WTC11 (cell line): Measurements from ENCODE around the gene UEVLD. TPM values are rescaled to one million over a fixed set of nuclear protein-coding genes. Genes with fewer than 3 reads are reported as not detected.

Source experiments
- ATAC-seq: fragments of 200-7000 bp; cut with Tn5 transposase; 2 replicates; pipeline ENCODE4 v1.10.0; 2021; ENCODE audit warnings: mild to moderate bottlenecking, moderate library complexity
- CTCF ChIA-PET: fragments of 300-600 bp; sonication (Branson Sonifier 250); formaldehyde crosslinking; loops from one replicate; lab custom pipeline; 2021; ENCODE audit warnings: antibody characterized with exemption; lab: Charles Lee
- POLR2A ChIA-PET: fragments of 350-600 bp; sonication (Branson Sonifier 250); formaldehyde crosslinking; loops from one replicate; lab custom pipeline; 2021; ENCODE audit warnings: antibody characterized with exemption; lab: Charles Lee
- DNase-seq: peaks from one replicate; pipeline ENCODE4 v3.0.0; 2021; ENCODE audit warnings: low spot score
- H3K27ac Mint-ChIP-seq: 2 replicates; pipeline ENCODE4 v1.8.0; 2021; ENCODE audit warnings: mixed read lengths
- H3K27me3 Mint-ChIP-seq: 2 replicates; pipeline ENCODE4 v1.8.0; 2021; ENCODE audit warnings: low read depth, mild to moderate bottlenecking, moderate library complexity, mixed read lengths
- H3K36me3 Mint-ChIP-seq: 2 replicates; pipeline ENCODE4 v1.8.0; 2021; ENCODE audit warnings: mixed read lengths
- H3K4me1 Mint-ChIP-seq: 2 replicates; pipeline ENCODE4 v1.8.0; 2022; ENCODE audit warnings: mixed read lengths
- H3K4me3 Mint-ChIP-seq: 2 replicates; pipeline ENCODE4 v1.8.0; 2021; ENCODE audit warnings: mild to moderate bottlenecking, moderate library complexity, mixed read lengths
- H3K9me3 Mint-ChIP-seq: 2 replicates; pipeline ENCODE4 v1.8.0; 2021; ENCODE audit warnings: mixed read lengths
- CREM ChIP-seq: sonication (generic); formaldehyde crosslinking; IDR thresholded peaks from 2 replicates; pipeline ENCODE4 v1.8.1; 2022; ENCODE audit warnings: mild to moderate bottlenecking, missing genetic modification reagents, moderate library complexity
- EMX1 ChIP-seq: fragments of 250-450 bp; sonication (Bioruptor Pico); IDR thresholded peaks from 2 replicates; pipeline ENCODE4 v1.8.0; 2021; ENCODE audit warnings: mild to moderate bottlenecking
- ETV6 ChIP-seq: sonication (generic); formaldehyde crosslinking; IDR thresholded peaks from 2 replicates; pipeline ENCODE4 v1.8.1; 2022; ENCODE audit warnings: mild to moderate bottlenecking, missing genetic modification reagents
- IRF2 ChIP-seq: sonication (generic); formaldehyde crosslinking; IDR thresholded peaks from 2 replicates; pipeline ENCODE4 v1.8.0; 2022; ENCODE audit warnings: low read depth, missing genetic modification reagents, borderline replicate concordance
- JAZF1 ChIP-seq: fragments of 250-450 bp; sonication (Bioruptor Pico); IDR thresholded peaks from 2 replicates; pipeline ENCODE4 v1.9.0; 2021; ENCODE audit warnings: moderate library complexity, mild to moderate bottlenecking, inconsistent platforms
- JUN ChIP-seq: sonication (generic); formaldehyde crosslinking; IDR thresholded peaks from 2 replicates; pipeline ENCODE4 v1.8.0; 2023; ENCODE audit warnings: mild to moderate bottlenecking, missing genetic modification reagents
- MXD4 ChIP-seq: fragments of 250-450 bp; sonication (Bioruptor Pico); IDR thresholded peaks from 2 replicates; pipeline ENCODE4 v1.8.0; 2021; ENCODE audit warnings: mild to moderate bottlenecking, moderate library complexity, borderline replicate concordance
- NFYB ChIP-seq: sonication (generic); formaldehyde crosslinking; conservative IDR thresholded peaks from 2 replicates; pipeline ENCODE4 v1.8.0; 2022; ENCODE audit warnings: low read depth, missing genetic modification reagents
- TEAD1 ChIP-seq: sonication (generic); formaldehyde crosslinking; IDR thresholded peaks from 2 replicates; pipeline ENCODE4 v1.8.0; 2022; ENCODE audit warnings: mild to moderate bottlenecking, missing genetic modification reagents
- ZNF263 ChIP-seq: sonication (generic); formaldehyde crosslinking; IDR thresholded peaks from 2 replicates; pipeline ENCODE4 v1.8.1; 2022; ENCODE audit warnings: low read depth, mild to moderate bottlenecking, moderate library complexity, missing genetic modification reagents
- total RNA-seq: library from RNA; stranded (reverse); gene quantifications from 3 replicates; pipeline ENCODE4 v1.2.3, GENCODE V29; 2021
- TF ChIP-seq, protein P1 (sequence below): sonication (generic); formaldehyde crosslinking; IDR thresholded peaks from 2 replicates; pipeline ENCODE4 v1.8.0; 2022; ENCODE audit warnings: mild to moderate bottlenecking, missing genetic modification reagents
- TF ChIP-seq, protein P2 (sequence below): sonication (generic); formaldehyde crosslinking; IDR thresholded peaks from 2 replicates; pipeline ENCODE4 v1.8.0; 2023; ENCODE audit warnings: missing genetic modification reagents, mild to moderate bottlenecking, borderline replicate concordance
- TF ChIP-seq, protein P3 (sequence below): sonication (generic); formaldehyde crosslinking; IDR thresholded peaks from 2 replicates; pipeline ENCODE4 v1.8.1; 2023; ENCODE audit warnings: mild to moderate bottlenecking, missing genetic modification reagents, moderate library complexity
- TF ChIP-seq, protein P4 (sequence below): sonication (generic); formaldehyde crosslinking; IDR thresholded peaks from 2 replicates; pipeline ENCODE4 v1.8.0; 2022; ENCODE audit warnings: missing genetic modification reagents
- TF ChIP-seq, protein P5 (sequence below): fragments of 250-450 bp; sonication (Bioruptor Pico); IDR thresholded peaks from 2 replicates; pipeline ENCODE4 v1.9.0; 2021; ENCODE audit warnings: mild to moderate bottlenecking, borderline replicate concordance
- TF ChIP-seq, protein P6 (sequence below): sonication (generic); formaldehyde crosslinking; IDR thresholded peaks from 2 replicates; pipeline ENCODE4 v1.8.1; 2022; ENCODE audit warnings: missing genetic modification reagents, borderline replicate concordance

Gene UEVLD
- total RNA-seq, 1 experiment from 2014 or later: 7.5 TPM

DNA sequence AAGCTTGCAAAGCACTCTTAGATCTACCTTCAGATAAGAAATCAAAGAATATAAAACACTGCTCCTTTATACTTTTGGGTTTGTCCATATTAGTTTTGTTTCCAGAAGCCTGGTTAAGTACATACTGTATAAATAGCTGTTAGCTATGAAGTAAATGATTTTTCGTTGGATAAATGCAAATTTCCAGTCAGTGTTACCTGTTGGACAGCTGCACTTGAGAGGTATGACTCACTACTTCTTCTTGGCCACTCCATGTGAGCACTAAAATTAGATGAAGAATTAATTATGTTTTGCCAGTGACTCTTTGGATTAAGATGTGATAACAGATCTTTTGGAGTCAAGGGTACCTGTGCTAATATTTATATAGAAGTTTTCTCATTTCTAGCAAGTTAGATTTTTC, 52.3 kb downstream of the UEVLD start:
- H3K4me1 Mint-ChIP-seq: no peaks in the 10 kb centered on the region
- TF ChIP-seq, protein P1, sequence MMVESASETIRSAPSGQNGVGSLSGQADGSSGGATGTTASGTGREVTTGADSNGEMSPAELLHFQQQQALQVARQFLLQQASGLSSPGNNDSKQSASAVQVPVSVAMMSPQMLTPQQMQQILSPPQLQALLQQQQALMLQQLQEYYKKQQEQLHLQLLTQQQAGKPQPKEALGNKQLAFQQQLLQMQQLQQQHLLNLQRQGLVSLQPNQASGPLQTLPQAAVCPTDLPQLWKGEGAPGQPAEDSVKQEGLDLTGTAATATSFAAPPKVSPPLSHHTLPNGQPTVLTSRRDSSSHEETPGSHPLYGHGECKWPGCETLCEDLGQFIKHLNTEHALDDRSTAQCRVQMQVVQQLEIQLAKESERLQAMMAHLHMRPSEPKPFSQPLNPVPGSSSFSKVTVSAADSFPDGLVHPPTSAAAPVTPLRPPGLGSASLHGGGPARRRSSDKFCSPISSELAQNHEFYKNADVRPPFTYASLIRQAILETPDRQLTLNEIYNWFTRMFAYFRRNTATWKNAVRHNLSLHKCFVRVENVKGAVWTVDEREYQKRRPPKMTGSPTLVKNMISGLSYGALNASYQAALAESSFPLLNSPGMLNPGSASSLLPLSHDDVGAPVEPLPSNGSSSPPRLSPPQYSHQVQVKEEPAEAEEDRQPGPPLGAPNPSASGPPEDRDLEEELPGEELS (CRISPR knock-in tag): no peak
- DNase-seq: no peak
- POLR2A ChIA-PET: no interaction called here
- no peak overlapping the region for H3K27ac Mint-ChIP-seq
- no peak for ATAC-seq
- H3K9me3 Mint-ChIP-seq: no peaks in the 10 kb centered on the region
- H3K4me3 Mint-ChIP-seq: no peak overlapping the region
- H3K27me3 Mint-ChIP-seq: no peaks in the 10 kb centered on the region
- CTCF ChIA-PET: no interaction called here
- no peaks in the 10 kb centered on the region for H3K36me3 Mint-ChIP-seq

DNA sequence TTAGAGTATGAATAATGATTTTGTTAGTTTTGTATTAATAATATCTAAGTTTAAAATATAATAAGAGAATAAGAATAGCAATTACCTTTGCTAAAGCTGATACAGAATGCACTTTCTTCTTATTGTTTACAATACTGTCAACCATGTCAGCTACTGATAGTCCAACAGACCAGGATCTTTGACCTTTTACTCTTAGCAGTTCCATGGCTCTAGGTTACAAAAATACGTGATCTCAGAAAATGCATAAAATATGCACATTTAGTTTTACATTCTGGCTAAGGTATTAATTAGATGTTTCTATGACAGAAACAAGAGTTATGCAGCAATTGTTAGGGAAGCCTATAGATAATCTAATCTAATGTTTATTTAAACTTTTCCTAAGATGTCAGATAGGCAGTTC, 54.3 kb downstream of the UEVLD start:
- no peaks in the 10 kb centered on the region for H3K36me3 Mint-ChIP-seq
- ATAC-seq: no peak
- DNase-seq: no peak
- TF ChIP-seq, protein P2, sequence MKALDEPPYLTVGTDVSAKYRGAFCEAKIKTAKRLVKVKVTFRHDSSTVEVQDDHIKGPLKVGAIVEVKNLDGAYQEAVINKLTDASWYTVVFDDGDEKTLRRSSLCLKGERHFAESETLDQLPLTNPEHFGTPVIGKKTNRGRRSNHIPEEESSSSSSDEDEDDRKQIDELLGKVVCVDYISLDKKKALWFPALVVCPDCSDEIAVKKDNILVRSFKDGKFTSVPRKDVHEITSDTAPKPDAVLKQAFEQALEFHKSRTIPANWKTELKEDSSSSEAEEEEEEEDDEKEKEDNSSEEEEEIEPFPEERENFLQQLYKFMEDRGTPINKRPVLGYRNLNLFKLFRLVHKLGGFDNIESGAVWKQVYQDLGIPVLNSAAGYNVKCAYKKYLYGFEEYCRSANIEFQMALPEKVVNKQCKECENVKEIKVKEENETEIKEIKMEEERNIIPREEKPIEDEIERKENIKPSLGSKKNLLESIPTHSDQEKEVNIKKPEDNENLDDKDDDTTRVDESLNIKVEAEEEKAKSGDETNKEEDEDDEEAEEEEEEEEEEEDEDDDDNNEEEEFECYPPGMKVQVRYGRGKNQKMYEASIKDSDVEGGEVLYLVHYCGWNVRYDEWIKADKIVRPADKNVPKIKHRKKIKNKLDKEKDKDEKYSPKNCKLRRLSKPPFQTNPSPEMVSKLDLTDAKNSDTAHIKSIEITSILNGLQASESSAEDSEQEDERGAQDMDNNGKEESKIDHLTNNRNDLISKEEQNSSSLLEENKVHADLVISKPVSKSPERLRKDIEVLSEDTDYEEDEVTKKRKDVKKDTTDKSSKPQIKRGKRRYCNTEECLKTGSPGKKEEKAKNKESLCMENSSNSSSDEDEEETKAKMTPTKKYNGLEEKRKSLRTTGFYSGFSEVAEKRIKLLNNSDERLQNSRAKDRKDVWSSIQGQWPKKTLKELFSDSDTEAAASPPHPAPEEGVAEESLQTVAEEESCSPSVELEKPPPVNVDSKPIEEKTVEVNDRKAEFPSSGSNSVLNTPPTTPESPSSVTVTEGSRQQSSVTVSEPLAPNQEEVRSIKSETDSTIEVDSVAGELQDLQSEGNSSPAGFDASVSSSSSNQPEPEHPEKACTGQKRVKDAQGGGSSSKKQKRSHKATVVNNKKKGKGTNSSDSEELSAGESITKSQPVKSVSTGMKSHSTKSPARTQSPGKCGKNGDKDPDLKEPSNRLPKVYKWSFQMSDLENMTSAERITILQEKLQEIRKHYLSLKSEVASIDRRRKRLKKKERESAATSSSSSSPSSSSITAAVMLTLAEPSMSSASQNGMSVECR: no peak
- TF ChIP-seq JUN (CRISPR knock-in tag) (no peak), ZNF263 (CRISPR knock-in tag) (no peak), EMX1 (no peak), MXD4 (CRISPR knock-in tag) (no peak), NFYB (CRISPR knock-in tag) (no peak), CREM (CRISPR knock-in tag) (no peak)
- TF ChIP-seq, protein P3, sequence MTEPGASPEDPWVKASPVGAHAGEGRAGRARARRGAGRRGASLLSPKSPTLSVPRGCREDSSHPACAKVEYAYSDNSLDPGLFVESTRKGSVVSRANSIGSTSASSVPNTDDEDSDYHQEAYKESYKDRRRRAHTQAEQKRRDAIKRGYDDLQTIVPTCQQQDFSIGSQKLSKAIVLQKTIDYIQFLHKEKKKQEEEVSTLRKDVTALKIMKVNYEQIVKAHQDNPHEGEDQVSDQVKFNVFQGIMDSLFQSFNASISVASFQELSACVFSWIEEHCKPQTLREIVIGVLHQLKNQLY: no peak
- TF ChIP-seq, protein P4, sequence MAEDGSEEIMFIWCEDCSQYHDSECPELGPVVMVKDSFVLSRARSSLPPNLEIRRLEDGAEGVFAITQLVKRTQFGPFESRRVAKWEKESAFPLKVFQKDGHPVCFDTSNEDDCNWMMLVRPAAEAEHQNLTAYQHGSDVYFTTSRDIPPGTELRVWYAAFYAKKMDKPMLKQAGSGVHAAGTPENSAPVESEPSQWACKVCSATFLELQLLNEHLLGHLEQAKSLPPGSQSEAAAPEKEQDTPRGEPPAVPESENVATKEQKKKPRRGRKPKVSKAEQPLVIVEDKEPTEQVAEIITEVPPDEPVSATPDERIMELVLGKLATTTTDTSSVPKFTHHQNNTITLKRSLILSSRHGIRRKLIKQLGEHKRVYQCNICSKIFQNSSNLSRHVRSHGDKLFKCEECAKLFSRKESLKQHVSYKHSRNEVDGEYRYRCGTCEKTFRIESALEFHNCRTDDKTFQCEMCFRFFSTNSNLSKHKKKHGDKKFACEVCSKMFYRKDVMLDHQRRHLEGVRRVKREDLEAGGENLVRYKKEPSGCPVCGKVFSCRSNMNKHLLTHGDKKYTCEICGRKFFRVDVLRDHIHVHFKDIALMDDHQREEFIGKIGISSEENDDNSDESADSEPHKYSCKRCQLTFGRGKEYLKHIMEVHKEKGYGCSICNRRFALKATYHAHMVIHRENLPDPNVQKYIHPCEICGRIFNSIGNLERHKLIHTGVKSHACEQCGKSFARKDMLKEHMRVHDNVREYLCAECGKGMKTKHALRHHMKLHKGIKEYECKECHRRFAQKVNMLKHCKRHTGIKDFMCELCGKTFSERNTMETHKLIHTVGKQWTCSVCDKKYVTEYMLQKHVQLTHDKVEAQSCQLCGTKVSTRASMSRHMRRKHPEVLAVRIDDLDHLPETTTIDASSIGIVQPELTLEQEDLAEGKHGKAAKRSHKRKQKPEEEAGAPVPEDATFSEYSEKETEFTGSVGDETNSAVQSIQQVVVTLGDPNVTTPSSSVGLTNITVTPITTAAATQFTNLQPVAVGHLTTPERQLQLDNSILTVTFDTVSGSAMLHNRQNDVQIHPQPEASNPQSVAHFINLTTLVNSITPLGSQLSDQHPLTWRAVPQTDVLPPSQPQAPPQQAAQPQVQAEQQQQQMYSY (CRISPR knock-in tag): no peak
- TF ChIP-seq, all 79 proteins: peak for 0
- ChIA-PET CTCF (no interaction called here), POLR2A (no interaction called here)
- Mint-ChIP-seq H3K27me3 (no peaks in the 10 kb centered on the region), H3K9me3 (no peaks in the 10 kb centered on the region), H3K4me1 (no peaks in the 10 kb centered on the region), H3K4me3 (no peak overlapping the region), H3K27ac (no peak overlapping the region)

DNA sequence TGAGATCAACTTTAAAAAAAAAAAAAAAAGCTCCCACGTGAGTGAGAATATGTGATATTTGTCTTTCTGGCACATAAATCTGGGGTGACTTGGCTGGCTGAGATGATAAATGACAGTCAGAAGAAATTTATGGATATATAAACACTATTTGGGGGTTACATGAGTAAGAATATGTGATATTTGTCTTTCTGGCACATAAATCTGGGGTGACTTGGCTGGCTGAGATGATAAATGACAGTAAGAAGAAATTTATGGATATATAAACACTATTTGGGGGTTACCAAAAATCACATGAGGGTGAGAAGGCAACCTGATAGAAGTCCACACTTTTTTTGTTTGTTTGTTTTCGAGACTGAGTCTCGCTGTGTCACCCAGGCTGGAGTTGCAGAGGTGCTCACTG, 55.2 kb downstream of the UEVLD start:
- DNase-seq (no peak), ATAC-seq (no peak)
- H3K4me3 Mint-ChIP-seq: no peak overlapping the region
- H3K27me3 Mint-ChIP-seq: no peaks in the 10 kb centered on the region
- H3K9me3 Mint-ChIP-seq: no peaks in the 10 kb centered on the region
- TF ChIP-seq, protein P5, sequence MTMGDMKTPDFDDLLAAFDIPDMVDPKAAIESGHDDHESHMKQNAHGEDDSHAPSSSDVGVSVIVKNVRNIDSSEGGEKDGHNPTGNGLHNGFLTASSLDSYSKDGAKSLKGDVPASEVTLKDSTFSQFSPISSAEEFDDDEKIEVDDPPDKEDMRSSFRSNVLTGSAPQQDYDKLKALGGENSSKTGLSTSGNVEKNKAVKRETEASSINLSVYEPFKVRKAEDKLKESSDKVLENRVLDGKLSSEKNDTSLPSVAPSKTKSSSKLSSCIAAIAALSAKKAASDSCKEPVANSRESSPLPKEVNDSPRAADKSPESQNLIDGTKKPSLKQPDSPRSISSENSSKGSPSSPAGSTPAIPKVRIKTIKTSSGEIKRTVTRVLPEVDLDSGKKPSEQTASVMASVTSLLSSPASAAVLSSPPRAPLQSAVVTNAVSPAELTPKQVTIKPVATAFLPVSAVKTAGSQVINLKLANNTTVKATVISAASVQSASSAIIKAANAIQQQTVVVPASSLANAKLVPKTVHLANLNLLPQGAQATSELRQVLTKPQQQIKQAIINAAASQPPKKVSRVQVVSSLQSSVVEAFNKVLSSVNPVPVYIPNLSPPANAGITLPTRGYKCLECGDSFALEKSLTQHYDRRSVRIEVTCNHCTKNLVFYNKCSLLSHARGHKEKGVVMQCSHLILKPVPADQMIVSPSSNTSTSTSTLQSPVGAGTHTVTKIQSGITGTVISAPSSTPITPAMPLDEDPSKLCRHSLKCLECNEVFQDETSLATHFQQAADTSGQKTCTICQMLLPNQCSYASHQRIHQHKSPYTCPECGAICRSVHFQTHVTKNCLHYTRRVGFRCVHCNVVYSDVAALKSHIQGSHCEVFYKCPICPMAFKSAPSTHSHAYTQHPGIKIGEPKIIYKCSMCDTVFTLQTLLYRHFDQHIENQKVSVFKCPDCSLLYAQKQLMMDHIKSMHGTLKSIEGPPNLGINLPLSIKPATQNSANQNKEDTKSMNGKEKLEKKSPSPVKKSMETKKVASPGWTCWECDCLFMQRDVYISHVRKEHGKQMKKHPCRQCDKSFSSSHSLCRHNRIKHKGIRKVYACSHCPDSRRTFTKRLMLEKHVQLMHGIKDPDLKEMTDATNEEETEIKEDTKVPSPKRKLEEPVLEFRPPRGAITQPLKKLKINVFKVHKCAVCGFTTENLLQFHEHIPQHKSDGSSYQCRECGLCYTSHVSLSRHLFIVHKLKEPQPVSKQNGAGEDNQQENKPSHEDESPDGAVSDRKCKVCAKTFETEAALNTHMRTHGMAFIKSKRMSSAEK (CRISPR knock-in tag): no peak
- no peak for TF ChIP-seq JAZF1
- TF ChIP-seq, protein P6, sequence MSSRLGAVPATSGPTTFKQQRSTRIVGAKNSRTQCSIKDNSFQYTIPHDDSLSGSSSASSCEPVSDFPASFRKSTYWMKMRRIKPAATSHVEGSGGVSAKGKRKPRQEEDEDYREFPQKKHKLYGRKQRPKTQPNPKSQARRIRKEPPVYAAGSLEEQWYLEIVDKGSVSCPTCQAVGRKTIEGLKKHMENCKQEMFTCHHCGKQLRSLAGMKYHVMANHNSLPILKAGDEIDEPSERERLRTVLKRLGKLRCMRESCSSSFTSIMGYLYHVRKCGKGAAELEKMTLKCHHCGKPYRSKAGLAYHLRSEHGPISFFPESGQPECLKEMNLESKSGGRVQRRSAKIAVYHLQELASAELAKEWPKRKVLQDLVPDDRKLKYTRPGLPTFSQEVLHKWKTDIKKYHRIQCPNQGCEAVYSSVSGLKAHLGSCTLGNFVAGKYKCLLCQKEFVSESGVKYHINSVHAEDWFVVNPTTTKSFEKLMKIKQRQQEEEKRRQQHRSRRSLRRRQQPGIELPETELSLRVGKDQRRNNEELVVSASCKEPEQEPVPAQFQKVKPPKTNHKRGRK (CRISPR knock-in tag): no peak
- no peak for TF ChIP-seq MXD4 (CRISPR knock-in tag)
- no peak for TF ChIP-seq ETV6 (CRISPR knock-in tag)
- TF ChIP-seq TEAD1 (CRISPR knock-in tag): no peak
- no peak for TF ChIP-seq IRF2 (CRISPR knock-in tag)
- no peaks in the 10 kb centered on the region for H3K4me1 Mint-ChIP-seq
- no peak overlapping the region for H3K27ac Mint-ChIP-seq
- H3K36me3 Mint-ChIP-seq: no peaks in the 10 kb centered on the region
- ChIA-PET CTCF (no interaction called here), POLR2A (no interaction called here)
